Right lung (tissue), 10 donors: Measurements from ENCODE around the gene PRR5. TPM values are rescaled to one million over a fixed set of nuclear protein-coding genes. Genes with fewer than 3 reads are reported as not detected.
"Not testable (repeated sequence)": the region's sequence is repeated elsewhere in the genome, so short reads cannot be mapped to it uniquely, and the experiment has no call there.

Source experiments
- DNase-seq, 2 donors: peaks; one replicate each; pipeline ENCODE4 v3.0.0-alpha.2; 2013
- long read RNA-seq, 8 donors: transcript quantifications; one replicate each; lab custom pipeline, GENCODE V29; 2026
- polyA plus RNA-seq, 5 donors: library from polyadenylated mRNA; unstranded; fragments of 120-200 nt; gene quantifications; one replicate each; pipeline versions ENCODE4 v1.2.1 to v1.2.3, GENCODE V29; 2013; ENCODE audit warnings: inconsistent platforms in 1 of 5, low replicate concordance in 1 of 5; ENCODE audit not compliant: insufficient read length in 5 of 5, insufficient read depth in 1 of 5

The PRR5 gene
- polyA plus RNA-seq = 10 to 100 TPM; 12.5 to 30.7 (median 20.1) TPM
- long read RNA-seq, donor 1, partial matches to known transcripts = 0 of 14 reads
- long read RNA-seq, donor 1, other reads (novel, unspliced or antisense) = 0 of 14 reads
- long read RNA-seq, donor 2, partial matches to known transcripts = 0 of 5 reads
- long read RNA-seq, donor 2, other reads (novel, unspliced or antisense) = 0 of 5 reads
- long read RNA-seq, donor 3, transcript PRR5-202 (8 exons, 1,878 nt) = major isoform, 5 of 12 reads
- long read RNA-seq, donor 3, partial matches to known transcripts = 0 of 12 reads
- long read RNA-seq, donor 3, other reads (novel, unspliced or antisense) = 0 of 12 reads
- long read RNA-seq, donor 4, partial matches to known transcripts = 0 of 6 reads
- long read RNA-seq, donor 4, other reads (novel, unspliced or antisense) = 0 of 6 reads
- long read RNA-seq, donor 5, transcript PRR5-215 (4 exons, 2,125 nt) = major isoform, 5 of 14 reads
- long read RNA-seq, donor 5, partial matches to known transcripts = 0 of 14 reads
- long read RNA-seq, donor 5, other reads (novel, unspliced or antisense) = 0 of 14 reads
- long read RNA-seq, donor 6, transcript PRR5-211 (2 exons, 1,965 nt) = minor isoform, 7 of 23 reads
- long read RNA-seq, donor 6, transcript PRR5-202 (8 exons, 1,878 nt) = major isoform, 9 of 23 reads
- long read RNA-seq, donor 6, partial matches to known transcripts = 0 of 23 reads
- long read RNA-seq, donor 6, other reads (novel, unspliced or antisense) = 0 of 23 reads
- long read RNA-seq, donor 7, transcript PRR5-211 (2 exons, 1,965 nt) = major isoform, 5 of 10 reads
- long read RNA-seq, donor 7, partial matches to known transcripts = 0 of 10 reads
- long read RNA-seq, donor 7, other reads (novel, unspliced or antisense) = 0 of 10 reads
- long read RNA-seq, donor 8, partial matches to known transcripts = 0 of 5 reads
- long read RNA-seq, donor 8, other reads (novel, unspliced or antisense) = 0 of 5 reads

GRCh38 chr22:44701824-44702478 lies at the start of gene PRR5:
TSS of gene PRR5 (plus strand) at chr22:44702204. CDS start at chr22:44702475, 271 bp downstream.
- peak; percentile 81 to 83 for DNase-seq

- not testable (repeated sequence) for DNase-seq
These were observed 49.1 kb upstream of the PRR5 start for GRCh38 chr22:44652866-44653265.

GRCh38 chr22:44658311-44658953 lies 43.6 kb upstream of the PRR5 start:
- DNase-seq = no peak

GRCh38 chr22:44659140-44659539 lies 42.9 kb upstream of the PRR5 start:
- DNase-seq = no peak

GRCh38 chr22:44660051-44660830 lies 41.8 kb upstream of the PRR5 start:
- no peak for DNase-seq

- DNase-seq = no peak
These were observed 40.9 kb upstream of the PRR5 start for GRCh38 chr22:44661070-44661469.

GRCh38 chr22:44661659-44662569 lies 40.1 kb upstream of the PRR5 start:
- DNase-seq = no peak

- DNase-seq = no peak
These were observed 38.6 kb upstream of the PRR5 start for GRCh38 chr22:44663256-44663999.

GRCh38 chr22:44664149-44664548 lies 37.9 kb upstream of the PRR5 start:
- peak in 1 of 2 donors; percentile 61 for DNase-seq

- no peak for DNase-seq
These were observed 36.9 kb upstream of the PRR5 start for GRCh38 chr22:44665115-44665514.

GRCh38 chr22:44666207-44666585 lies 35.8 kb upstream of the PRR5 start:
- no peak for DNase-seq

GRCh38 chr22:44667276-44667675 lies 34.7 kb upstream of the PRR5 start:
- no peak for DNase-seq

GRCh38 chr22:44667829-44668189 lies 34.2 kb upstream of the PRR5 start:
- DNase-seq = no peak

GRCh38 chr22:44668190-44668885 lies 33.7 kb upstream of the PRR5 start:
- DNase-seq = no peak

- DNase-seq = no peak
These were observed 33.0 kb upstream of the PRR5 start for GRCh38 chr22:44668886-44669521.

GRCh38 chr22:44669561-44669976 lies 32.4 kb upstream of the PRR5 start:
- no peak for DNase-seq

- DNase-seq = no peak
These were observed 31.6 kb upstream of the PRR5 start for GRCh38 chr22:44670220-44670988.
